ENCODE results near the gene UCP2.

Gene UCP2

GRCh38 chr11:74001822-74002286 is 19.2 kb upstream of the UCP2 start:
- Histone ChIP-seq H4K20me1 (ENCODE audit: insufficient read depth, low read length, poor library complexity, severe bottlenecking) (no peaks in the 10 kb centered on the region), H3K36me3 (ENCODE audit: insufficient read depth, low read length) (no peaks in the 10 kb centered on the region), H3K4me2 (ENCODE audit: low read depth, low read length, poor library complexity, severe bottlenecking) (no peak overlapping the region), H3K79me2 (ENCODE audit: insufficient read depth, low read length) (no peaks in the 10 kb centered on the region), H3K4me3 (ENCODE audit: low read length, poor library complexity, severe bottlenecking) (no peak overlapping the region), H3F3A (ENCODE audit: low read depth) (no peaks in the 10 kb centered on the region), H2AFZ (ENCODE audit: low read length) (no peak overlapping the region), H3K27me3 (ENCODE audit: insufficient read depth, low read length, poor library complexity, severe bottlenecking) (no peaks in the 10 kb centered on the region), H3K9ac (ENCODE audit: low read depth, low read length, poor library complexity, severe bottlenecking) (no peak overlapping the region), H3K9me3 (ENCODE audit: insufficient read depth, low read depth, low read length) (no peaks in the 10 kb centered on the region), H3K9me2 (replicated peaks; ENCODE audit: low read depth, low read length) (no peaks in the 10 kb centered on the region), H3K4me1 (ENCODE audit: insufficient read depth, low read length, poor library complexity, severe bottlenecking) (peaks cover 18% of the 10 kb centered on the region)
- TF ChIP-seq CTCF (conservative IDR thresholded peaks at IDR 0.05; ENCODE audit: low read length) (no peak), EZH2phosphoT487 (IDR thresholded peaks at IDR 0.05; ENCODE audit: borderline replicate concordance) (no peak)

- H3F3A ChIP-seq (ENCODE audit: low read depth) = no peaks in the 10 kb centered on the region
- no peaks in the 10 kb centered on the region for H3K79me2 ChIP-seq (ENCODE audit: insufficient read depth, low read length)
- no peaks in the 10 kb centered on the region for H4K20me1 ChIP-seq (ENCODE audit: insufficient read depth, low read length, poor library complexity, severe bottlenecking)
- H3K9me2 ChIP-seq (replicated peaks; ENCODE audit: low read depth, low read length) = no peaks in the 10 kb centered on the region
- H2AFZ ChIP-seq (ENCODE audit: low read length) = no peak overlapping the region
- H3K9ac ChIP-seq (ENCODE audit: low read depth, low read length, poor library complexity, severe bottlenecking) = no peak overlapping the region
- H3K27me3 ChIP-seq (ENCODE audit: insufficient read depth, low read length, poor library complexity, severe bottlenecking) = no peaks in the 10 kb centered on the region
- no peak overlapping the region for H3K4me2 ChIP-seq (ENCODE audit: low read depth, low read length, poor library complexity, severe bottlenecking)
- H3K9me3 ChIP-seq (ENCODE audit: insufficient read depth, low read depth, low read length) = no peaks in the 10 kb centered on the region
- H3K4me1 ChIP-seq (ENCODE audit: insufficient read depth, low read length, poor library complexity, severe bottlenecking) = peaks cover 22% of the 10 kb centered on the region
- no peaks in the 10 kb centered on the region for H3K36me3 ChIP-seq (ENCODE audit: insufficient read depth, low read length)
- no peak for TF ChIP-seq EZH2phosphoT487 (IDR thresholded peaks at IDR 0.05; ENCODE audit: borderline replicate concordance)
- no peak for TF ChIP-seq CTCF (conservative IDR thresholded peaks at IDR 0.05; ENCODE audit: low read length)
- H3K4me3 ChIP-seq (ENCODE audit: low read length, poor library complexity, severe bottlenecking) = no peak overlapping the region
Observed at GRCh38 chr11:74000307-74001133, 17.9 kb upstream of the UCP2 start.

GRCh38 chr11:73999581-74000306 is 17.1 kb upstream of the UCP2 start:
- Histone ChIP-seq H4K20me1 (ENCODE audit: insufficient read depth, low read length, poor library complexity, severe bottlenecking) (no peaks in the 10 kb centered on the region), H3K27me3 (ENCODE audit: insufficient read depth, low read length, poor library complexity, severe bottlenecking) (no peaks in the 10 kb centered on the region), H3K79me2 (ENCODE audit: insufficient read depth, low read length) (no peaks in the 10 kb centered on the region), H2AFZ (ENCODE audit: low read length) (no peak overlapping the region), H3K9me3 (ENCODE audit: insufficient read depth, low read depth, low read length) (no peaks in the 10 kb centered on the region), H3K4me3 (ENCODE audit: low read length, poor library complexity, severe bottlenecking) (no peak overlapping the region), H3K36me3 (ENCODE audit: insufficient read depth, low read length) (no peaks in the 10 kb centered on the region), H3K4me1 (ENCODE audit: insufficient read depth, low read length, poor library complexity, severe bottlenecking) (peaks cover 22% of the 10 kb centered on the region), H3K9me2 (replicated peaks; ENCODE audit: low read depth, low read length) (no peaks in the 10 kb centered on the region), H3K4me2 (ENCODE audit: low read depth, low read length, poor library complexity, severe bottlenecking) (no peak overlapping the region), H3F3A (ENCODE audit: low read depth) (no peaks in the 10 kb centered on the region), H3K9ac (ENCODE audit: low read depth, low read length, poor library complexity, severe bottlenecking) (no peak overlapping the region)
- TF ChIP-seq CTCF (conservative IDR thresholded peaks at IDR 0.05; ENCODE audit: low read length) (no peak), EZH2phosphoT487 (IDR thresholded peaks at IDR 0.05; ENCODE audit: borderline replicate concordance) (no peak)

All from Loucy (cell line).